HepG2 (cell line): ENCODE measurements around the gene S100A5. TPM values are rescaled to one million over a fixed set of nuclear protein-coding genes. Genes with fewer than 3 reads are reported as not detected.

Experiments
- BHLHE40 ChIP-seq: IDR thresholded peaks from 2 replicates; pipeline ENCODE4 v1.6.1; 2011; ENCODE audit warnings: low read length, improper control_type of control experiment
- CBX5 ChIP-seq: sonication (generic); formaldehyde crosslinking; IDR thresholded peaks from 2 replicates; pipeline ENCODE4 v1.4.0; 2020; ENCODE audit warnings: missing genetic modification reagents, borderline replicate concordance
- E2F2 ChIP-seq: sonication (generic); formaldehyde crosslinking; IDR thresholded peaks from 2 replicates; pipeline ENCODE4 v1.4.0; 2020; ENCODE audit warnings: missing genetic modification reagents, borderline replicate concordance
- ETV5 ChIP-seq: IDR thresholded peaks from 2 replicates; pipeline ENCODE4 v1.6.1; 2018; ENCODE audit warnings: missing biosample characterization, missing genetic modification reagents, inconsistent platforms, borderline replicate concordance
- HOXA3 ChIP-seq: sonication (generic); formaldehyde crosslinking; IDR thresholded peaks from 2 replicates; pipeline ENCODE4 v1.5.0; 2020; ENCODE audit warnings: missing genetic modification reagents
- MXD3 ChIP-seq: IDR thresholded peaks from 2 replicates; pipeline ENCODE4 v1.6.1; 2016; ENCODE audit warnings: mild to moderate bottlenecking, missing biosample characterization, missing genetic modification reagents
- NFE2L2 ChIP-seq: fragments of 150-350 bp; IDR thresholded peaks from 2 replicates; pipeline ENCODE4 v1.6.1; 2014; ENCODE audit warnings: low read length
- PREB ChIP-seq: sonication (generic); formaldehyde crosslinking; IDR thresholded peaks from 2 replicates; pipeline ENCODE4 v1.4.0; 2020; ENCODE audit warnings: missing genetic modification reagents
- STAT5B ChIP-seq: sonication (generic); formaldehyde crosslinking; IDR thresholded peaks from 2 replicates; pipeline ENCODE4 v1.4.0; 2020; ENCODE audit warnings: missing genetic modification reagents
- TBX3 ChIP-seq: fragments of 450-650 bp; IDR thresholded peaks from 2 replicates; pipeline ENCODE4 v1.6.1; 2017; ENCODE audit warnings: antibody characterized with exemption, mild to moderate bottlenecking, inconsistent platforms, borderline replicate concordance
- TOE1 ChIP-seq: sonication (generic); formaldehyde crosslinking; IDR thresholded peaks from 2 replicates; pipeline ENCODE4 v1.4.0; 2020; ENCODE audit warnings: mild to moderate bottlenecking, missing genetic modification reagents
- XBP1 ChIP-seq: sonication (generic); formaldehyde crosslinking; IDR thresholded peaks from 2 replicates; pipeline ENCODE4 v1.5.0; 2020; ENCODE audit warnings: missing genetic modification reagents
- ZFAT ChIP-seq: sonication (generic); formaldehyde crosslinking; conservative IDR thresholded peaks from 2 replicates; pipeline ENCODE4 v1.8.1; 2023; ENCODE audit warnings: missing genetic modification reagents, inconsistent platforms
- ZNF589 ChIP-seq: sonication (generic); formaldehyde crosslinking; conservative IDR thresholded peaks from 2 replicates; pipeline ENCODE4 v1.8.0; 2022; ENCODE audit warnings: mild to moderate bottlenecking, moderate library complexity, missing genetic modification reagents
- ZNF710 ChIP-seq: sonication (generic); formaldehyde crosslinking; IDR thresholded peaks from 2 replicates; pipeline ENCODE4 v1.5.0; 2020; ENCODE audit warnings: mild to moderate bottlenecking, missing genetic modification reagents, borderline replicate concordance
- polyA plus RNA-seq, 8 experiments: library from polyadenylated mRNA; depleted of rRNA in 3 of 8; stranded (reverse) in 7 of 8; unstranded in 1 of 8; fragments of >200 nt; fragmentation: Illumina TruSeq in 4 of 8; extraction: Trizol in 4 of 8; gene quantifications; 2 replicates each; pipeline versions ENCODE4 v1.2.1 to v1.2.3, GENCODE V29; 2011 to 2016; ENCODE audit warnings: low read depth in 4 of 8, missing spikeins in 1 of 8, mixed read lengths in 1 of 8; ENCODE audit not compliant: insufficient read depth in 1 of 8
- total RNA-seq, 5 experiments: library from RNA; depleted of rRNA; stranded (reverse); fragments of >200 nt; fragmentation: Illumina TruSeq; extraction: Trizol; gene quantifications; 2 replicates each; pipeline ENCODE4 v1.2.3, GENCODE V29; 2016; ENCODE audit warnings: low read depth in 1 of 5
- TF ChIP-seq, protein P1 (sequence below): sonication (generic); formaldehyde crosslinking; IDR thresholded peaks from 2 replicates; pipeline ENCODE4 v1.5.1; 2020; ENCODE audit warnings: mild to moderate bottlenecking, missing genetic modification reagents, moderate library complexity
- TF ChIP-seq, protein P2 (sequence below): sonication (generic); formaldehyde crosslinking; IDR thresholded peaks from 2 replicates; pipeline ENCODE4 v1.8.1; 2023; ENCODE audit warnings: missing genetic modification reagents, inconsistent platforms, borderline replicate concordance

The S100A5 gene
- total and polyA plus RNA-seq, 2 of the 13 experiments (the other 11 are each of a cell fraction or from before 2014, with no cell fraction given): not detected

DNA sequence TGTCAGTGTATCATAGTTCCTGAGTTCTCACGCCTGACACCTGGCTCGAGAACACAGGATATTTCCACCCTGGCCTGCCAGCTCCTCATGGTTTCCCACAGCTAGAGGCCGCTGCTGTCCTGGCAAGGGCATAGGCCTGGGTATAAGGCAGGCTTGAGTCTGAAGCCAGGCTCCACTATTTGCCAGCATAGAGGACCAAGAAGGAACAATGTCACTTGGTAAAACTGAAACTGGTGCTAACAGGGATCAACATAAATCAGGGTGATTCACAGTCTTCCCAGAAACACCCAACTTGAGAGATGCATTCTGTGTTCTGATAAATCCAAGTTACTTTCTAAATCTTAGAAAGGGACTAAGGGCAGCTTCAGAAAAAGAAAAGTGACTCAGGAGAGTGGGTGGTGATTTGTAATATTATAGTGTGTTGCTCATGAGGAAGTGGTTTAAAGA lies 31.9 kb upstream of the S100A5 start (continued):
- TF ChIP-seq PREB (CRISPR knock-in tag) (no peak), XBP1 (CRISPR knock-in tag) (no peak), TBX3 (no peak), ETV5 (peak; percentile 32; the same call in 1 of the 2 replicates), CBX5 (CRISPR knock-in tag) (0 out of 2 replicates have a peak, but pooled peaks have one; percentile 21), HOXA3 (no peak), BHLHE40 (peak; percentile 30; the same call in 1 of the 2 replicates), ZNF589 (no peak), ZNF710 (CRISPR knock-in tag) (no peak), TOE1 (CRISPR knock-in tag) (no peak), E2F2 (CRISPR knock-in tag) (no peak), MXD3 (CRISPR knock-in tag) (no peak), STAT5B (CRISPR knock-in tag) (no peak), NFE2L2 (no peak), ZFAT (CRISPR knock-in tag) (no peak)
- TF ChIP-seq, protein P1, sequence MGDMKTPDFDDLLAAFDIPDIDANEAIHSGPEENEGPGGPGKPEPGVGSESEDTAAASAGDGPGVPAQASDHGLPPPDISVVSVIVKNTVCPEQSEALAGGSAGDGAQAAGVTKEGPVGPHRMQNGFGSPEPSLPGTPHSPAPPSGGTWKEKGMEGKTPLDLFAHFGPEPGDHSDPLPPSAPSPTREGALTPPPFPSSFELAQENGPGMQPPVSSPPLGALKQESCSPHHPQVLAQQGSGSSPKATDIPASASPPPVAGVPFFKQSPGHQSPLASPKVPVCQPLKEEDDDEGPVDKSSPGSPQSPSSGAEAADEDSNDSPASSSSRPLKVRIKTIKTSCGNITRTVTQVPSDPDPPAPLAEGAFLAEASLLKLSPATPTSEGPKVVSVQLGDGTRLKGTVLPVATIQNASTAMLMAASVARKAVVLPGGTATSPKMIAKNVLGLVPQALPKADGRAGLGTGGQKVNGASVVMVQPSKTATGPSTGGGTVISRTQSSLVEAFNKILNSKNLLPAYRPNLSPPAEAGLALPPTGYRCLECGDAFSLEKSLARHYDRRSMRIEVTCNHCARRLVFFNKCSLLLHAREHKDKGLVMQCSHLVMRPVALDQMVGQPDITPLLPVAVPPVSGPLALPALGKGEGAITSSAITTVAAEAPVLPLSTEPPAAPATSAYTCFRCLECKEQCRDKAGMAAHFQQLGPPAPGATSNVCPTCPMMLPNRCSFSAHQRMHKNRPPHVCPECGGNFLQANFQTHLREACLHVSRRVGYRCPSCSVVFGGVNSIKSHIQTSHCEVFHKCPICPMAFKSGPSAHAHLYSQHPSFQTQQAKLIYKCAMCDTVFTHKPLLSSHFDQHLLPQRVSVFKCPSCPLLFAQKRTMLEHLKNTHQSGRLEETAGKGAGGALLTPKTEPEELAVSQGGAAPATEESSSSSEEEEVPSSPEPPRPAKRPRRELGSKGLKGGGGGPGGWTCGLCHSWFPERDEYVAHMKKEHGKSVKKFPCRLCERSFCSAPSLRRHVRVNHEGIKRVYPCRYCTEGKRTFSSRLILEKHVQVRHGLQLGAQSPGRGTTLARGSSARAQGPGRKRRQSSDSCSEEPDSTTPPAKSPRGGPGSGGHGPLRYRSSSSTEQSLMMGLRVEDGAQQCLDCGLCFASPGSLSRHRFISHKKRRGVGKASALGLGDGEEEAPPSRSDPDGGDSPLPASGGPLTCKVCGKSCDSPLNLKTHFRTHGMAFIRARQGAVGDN (CRISPR knock-in tag): no peak
- TF ChIP-seq, protein P2, sequence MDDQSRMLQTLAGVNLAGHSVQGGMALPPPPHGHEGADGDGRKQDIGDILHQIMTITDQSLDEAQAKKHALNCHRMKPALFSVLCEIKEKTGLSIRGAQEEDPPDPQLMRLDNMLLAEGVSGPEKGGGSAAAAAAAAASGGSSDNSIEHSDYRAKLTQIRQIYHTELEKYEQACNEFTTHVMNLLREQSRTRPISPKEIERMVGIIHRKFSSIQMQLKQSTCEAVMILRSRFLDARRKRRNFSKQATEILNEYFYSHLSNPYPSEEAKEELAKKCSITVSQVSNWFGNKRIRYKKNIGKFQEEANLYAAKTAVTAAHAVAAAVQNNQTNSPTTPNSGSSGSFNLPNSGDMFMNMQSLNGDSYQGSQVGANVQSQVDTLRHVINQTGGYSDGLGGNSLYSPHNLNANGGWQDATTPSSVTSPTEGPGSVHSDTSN: no peak
